Measurements from ENCODE around the gene AURKAIP1. TPM values are rescaled to one million over a fixed set of nuclear protein-coding genes. Genes with fewer than 3 reads are reported as not detected.

Gene AURKAIP1
- total RNA-seq, 1 experiment from 2014 or later = 196 TPM

DNA sequence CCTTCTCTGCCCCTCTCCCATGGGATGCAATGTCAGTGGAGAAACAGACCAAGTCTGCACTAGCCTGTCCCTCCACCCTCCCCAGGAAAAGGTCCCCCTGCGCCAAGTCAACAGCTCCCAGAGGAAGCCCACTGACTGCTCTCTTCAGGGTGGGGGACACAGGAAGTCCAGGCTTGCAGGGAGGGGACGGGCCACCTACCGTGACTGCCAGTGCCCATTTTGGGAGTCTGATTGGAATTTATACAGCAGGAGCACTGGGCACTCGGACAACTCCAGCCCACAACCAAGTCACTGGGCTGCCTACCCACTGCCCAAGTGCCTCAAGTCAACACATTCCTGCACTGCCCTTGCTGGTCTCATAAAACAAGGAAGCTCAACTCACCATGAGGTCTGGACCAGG is 18.0 kb upstream of the AURKAIP1 start:
- Histone ChIP-seq H3K4me1 (ENCODE audit: insufficient read depth, low read length) (no peaks in the 10 kb centered on the region), H2BK20ac (ENCODE audit: low read depth, low read length, poor library complexity, severe bottlenecking) (no peak overlapping the region), H4K20me1 (ENCODE audit: control insufficient read depth, insufficient read depth, insufficient read length) (no peaks in the 10 kb centered on the region), H3K23me2 (ENCODE audit: insufficient read length, low read depth, low read length, poor library complexity, severe bottlenecking) (peaks cover under 1% of the 10 kb centered on the region), H3K9me3 (ENCODE audit: control insufficient read depth, low read depth, low read length) (no peaks in the 10 kb centered on the region), H4K8ac (replicated peaks; ENCODE audit: insufficient read length, low read depth, low read length) (no peak overlapping the region), H3K18ac (ENCODE audit: insufficient read length, low read depth, low read length) (no peak overlapping the region), H2BK120ac (ENCODE audit: low read depth, low read length, poor library complexity, severe bottlenecking) (no peak overlapping the region), H3K4me2 (ENCODE audit: insufficient read depth, insufficient read length, low read length) (no peak overlapping the region), H3K23ac (ENCODE audit: insufficient read length, low read depth, low read length) (no peak overlapping the region), H3T11ph (ENCODE audit: low read length) (no peak overlapping the region), H3K27me3 (ENCODE audit: insufficient read depth, low read length) (no peaks in the 10 kb centered on the region), H2AFZ (ENCODE audit: low read length) (no peak overlapping the region), H3K79me2 (ENCODE audit: insufficient read depth, low read length) (peaks cover 2% of the 10 kb centered on the region; the same call in 1 of the 2 replicates), H2BK12ac (ENCODE audit: insufficient read length, low read depth, low read length) (no peak overlapping the region), H3K14ac (ENCODE audit: insufficient read depth, low read length) (no peak overlapping the region), H2BK15ac (ENCODE audit: low read depth, low read length) (no peak overlapping the region), H4K5ac (ENCODE audit: insufficient read length, low read depth, low read length) (no peak overlapping the region), H3K79me1 (ENCODE audit: insufficient read depth, low read depth, low read length, poor library complexity, severe bottlenecking) (peaks cover 7% of the 10 kb centered on the region), H3K27ac (ENCODE audit: insufficient read length, low read depth, low read length) (no peak overlapping the region), H2AK5ac (ENCODE audit: insufficient read length, low read length) (no peak overlapping the region), H3K56ac (ENCODE audit: insufficient read length, low read depth, low read length) (no peak overlapping the region), H3K4ac (ENCODE audit: low read depth, low read length) (no peak overlapping the region), H4K91ac (ENCODE audit: insufficient read length, low read depth, low read length) (no peak overlapping the region), H2BK5ac (ENCODE audit: insufficient read length, low read length) (no peak overlapping the region), H3K9ac (ENCODE audit: extremely low read depth, insufficient read length, low read length) (no peak overlapping the region)
- WGBS (ENCODE audit: extremely low coverage, insufficient read length, low lambda C conversion rate) = no CpG with 5 or more reads among the region's 4 CpGs
- peaks cover 72 to 96% (median 91%) of the 10 kb centered on the region in 3 experiments for H3K36me3 Mint-ChIP-seq (ENCODE audit: insufficient read depth in 1 of 3, low read depth in 3 of 3)
- no peak overlapping the region for H3K4me3 Mint-ChIP-seq
- TF ChIP-seq, protein P1, sequence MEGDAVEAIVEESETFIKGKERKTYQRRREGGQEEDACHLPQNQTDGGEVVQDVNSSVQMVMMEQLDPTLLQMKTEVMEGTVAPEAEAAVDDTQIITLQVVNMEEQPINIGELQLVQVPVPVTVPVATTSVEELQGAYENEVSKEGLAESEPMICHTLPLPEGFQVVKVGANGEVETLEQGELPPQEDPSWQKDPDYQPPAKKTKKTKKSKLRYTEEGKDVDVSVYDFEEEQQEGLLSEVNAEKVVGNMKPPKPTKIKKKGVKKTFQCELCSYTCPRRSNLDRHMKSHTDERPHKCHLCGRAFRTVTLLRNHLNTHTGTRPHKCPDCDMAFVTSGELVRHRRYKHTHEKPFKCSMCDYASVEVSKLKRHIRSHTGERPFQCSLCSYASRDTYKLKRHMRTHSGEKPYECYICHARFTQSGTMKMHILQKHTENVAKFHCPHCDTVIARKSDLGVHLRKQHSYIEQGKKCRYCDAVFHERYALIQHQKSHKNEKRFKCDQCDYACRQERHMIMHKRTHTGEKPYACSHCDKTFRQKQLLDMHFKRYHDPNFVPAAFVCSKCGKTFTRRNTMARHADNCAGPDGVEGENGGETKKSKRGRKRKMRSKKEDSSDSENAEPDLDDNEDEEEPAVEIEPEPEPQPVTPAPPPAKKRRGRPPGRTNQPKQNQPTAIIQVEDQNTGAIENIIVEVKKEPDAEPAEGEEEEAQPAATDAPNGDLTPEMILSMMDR (conservative IDR thresholded peaks at IDR 0.05) = no peak
- no peak for DNase-seq
- no peaks in the 10 kb centered on the region; a peak in 1 of 5 replicates for H3K9me3 Mint-ChIP-seq
- no peak overlapping the region for H3K27ac Mint-ChIP-seq
- peaks cover under 1% of the 10 kb centered on the region in 2 experiments; a peak in 3 of 4 replicates for H3K4me1 Mint-ChIP-seq
- no peaks in the 10 kb centered on the region for H3K27me3 Mint-ChIP-seq (ENCODE audit: low read depth)

Measured in H9 (cell line).